Loucy (cell line): Measurements from ENCODE around the gene SIX6.

Source experiments
- CTCF ChIP-seq: fragments of 200-600 bp; sonication (generic); conservative IDR thresholded peaks from 2 replicates; pipeline ENCODE4 v1.5.1; 2014; ENCODE audit warnings: mild to moderate bottlenecking, antibody characterized with exemption, low read length
- EZH2phosphoT487 ChIP-seq: fragments of 200-600 bp; IDR thresholded peaks from 2 replicates; pipeline ENCODE4 v1.6.1; 2018; ENCODE audit warnings: antibody characterized with exemption, mild to moderate bottlenecking, moderate library complexity, borderline replicate concordance

DNA sequence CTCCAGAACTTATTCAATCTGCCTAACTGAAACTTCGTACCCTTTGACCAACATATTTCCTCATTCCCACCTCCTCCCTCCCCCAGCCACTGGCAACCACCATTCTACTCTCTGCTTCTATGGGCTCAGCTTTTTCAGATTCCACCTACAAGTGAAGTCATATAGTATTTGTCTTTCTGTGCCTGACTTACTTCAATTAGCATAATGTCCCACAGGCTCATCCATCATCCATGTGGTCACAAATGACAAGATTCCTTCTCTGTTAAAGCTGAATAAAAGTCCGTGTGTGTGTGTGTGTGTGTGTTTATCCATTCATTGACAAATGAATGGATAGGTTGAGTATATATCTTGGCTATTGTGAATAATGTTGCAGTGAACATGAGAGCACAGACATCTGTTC lies 21.7 kb upstream of the SIX6 start:
- TF ChIP-seq EZH2phosphoT487 (no peak), CTCF (no peak)
